Measurements from ENCODE around the gene ARHGAP42.

The ARHGAP42 gene

DNA sequence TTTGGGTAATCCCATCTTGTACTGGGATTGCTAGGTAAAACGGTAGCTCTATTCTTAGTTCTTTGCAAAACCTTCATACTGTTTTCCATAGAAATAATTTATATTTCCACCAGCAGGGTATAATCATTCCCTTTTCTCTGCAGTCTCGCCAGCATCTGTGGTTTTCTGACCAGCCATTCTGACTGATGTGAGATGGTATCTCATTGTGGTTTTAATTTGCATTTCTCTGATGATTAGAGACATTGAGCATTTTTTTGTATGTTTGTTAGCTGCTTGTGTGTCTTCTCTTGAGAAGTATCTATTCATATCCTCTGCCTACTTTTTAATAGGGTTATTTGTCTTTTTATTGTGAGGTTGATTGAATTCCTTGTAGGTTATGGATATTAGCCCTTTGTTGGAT is 221.7 kb downstream of the ARHGAP42 start:
- no peak for DNase-seq (ENCODE audit: low read depth in 3 of 3, low spot score in 1 of 3)

DNA sequence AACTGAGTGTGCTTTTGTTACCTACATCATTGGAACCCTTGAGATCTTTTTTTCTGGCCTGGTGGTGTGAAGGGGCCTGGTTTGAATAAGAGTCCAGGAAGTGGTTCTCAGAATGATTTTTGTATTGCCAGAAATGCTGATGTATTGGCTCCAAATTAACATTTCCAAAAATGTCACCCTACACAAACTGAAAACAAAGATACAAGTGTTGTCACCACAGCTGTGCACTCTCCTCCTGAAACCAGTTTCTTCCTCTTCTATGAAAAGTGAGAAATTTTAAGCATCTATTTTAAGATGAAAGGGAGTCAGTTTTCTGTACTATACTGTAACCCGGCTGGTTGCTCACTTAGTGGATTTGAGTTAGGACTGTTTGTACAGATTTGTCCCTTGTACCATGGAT is 223.7 kb downstream of the ARHGAP42 start:
- DNase-seq (ENCODE audit: low read depth in 3 of 3, low spot score in 1 of 3), result no peak

DNA sequence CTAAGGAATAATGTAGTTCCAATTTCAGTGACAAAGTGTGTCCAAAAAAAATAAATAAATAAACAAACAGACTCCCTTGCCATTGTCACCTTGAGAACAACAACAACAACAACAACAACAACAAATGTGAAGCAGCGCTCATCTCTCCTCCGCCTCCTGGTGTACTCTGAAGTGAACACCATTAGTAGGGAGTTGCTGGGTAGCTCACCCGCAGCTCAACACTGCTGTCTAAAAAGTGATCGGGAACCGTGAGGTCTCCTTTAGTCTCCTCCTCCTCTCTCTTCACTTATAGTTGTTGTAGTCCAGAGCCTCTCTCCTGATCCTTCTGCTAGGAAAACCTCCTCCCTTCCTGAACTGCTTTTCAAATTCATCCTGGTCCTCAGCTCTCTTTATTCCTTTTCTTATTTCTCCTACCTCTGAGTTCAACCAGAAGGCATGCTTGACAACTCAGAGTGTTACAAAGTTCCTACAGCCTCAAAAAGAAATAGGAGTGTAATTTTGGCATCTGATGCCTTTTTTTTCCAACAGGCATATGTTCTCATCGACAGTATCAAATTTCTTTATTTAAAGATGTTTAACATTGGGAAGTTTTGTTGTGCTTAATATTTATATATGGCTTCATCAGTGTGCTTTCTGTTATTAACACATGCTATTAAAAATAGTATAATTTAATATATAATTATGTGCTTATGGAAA is 227.5 kb downstream of the ARHGAP42 start:
- no peak for DNase-seq (ENCODE audit: low read depth in 3 of 3, low spot score in 1 of 3)

DNA sequence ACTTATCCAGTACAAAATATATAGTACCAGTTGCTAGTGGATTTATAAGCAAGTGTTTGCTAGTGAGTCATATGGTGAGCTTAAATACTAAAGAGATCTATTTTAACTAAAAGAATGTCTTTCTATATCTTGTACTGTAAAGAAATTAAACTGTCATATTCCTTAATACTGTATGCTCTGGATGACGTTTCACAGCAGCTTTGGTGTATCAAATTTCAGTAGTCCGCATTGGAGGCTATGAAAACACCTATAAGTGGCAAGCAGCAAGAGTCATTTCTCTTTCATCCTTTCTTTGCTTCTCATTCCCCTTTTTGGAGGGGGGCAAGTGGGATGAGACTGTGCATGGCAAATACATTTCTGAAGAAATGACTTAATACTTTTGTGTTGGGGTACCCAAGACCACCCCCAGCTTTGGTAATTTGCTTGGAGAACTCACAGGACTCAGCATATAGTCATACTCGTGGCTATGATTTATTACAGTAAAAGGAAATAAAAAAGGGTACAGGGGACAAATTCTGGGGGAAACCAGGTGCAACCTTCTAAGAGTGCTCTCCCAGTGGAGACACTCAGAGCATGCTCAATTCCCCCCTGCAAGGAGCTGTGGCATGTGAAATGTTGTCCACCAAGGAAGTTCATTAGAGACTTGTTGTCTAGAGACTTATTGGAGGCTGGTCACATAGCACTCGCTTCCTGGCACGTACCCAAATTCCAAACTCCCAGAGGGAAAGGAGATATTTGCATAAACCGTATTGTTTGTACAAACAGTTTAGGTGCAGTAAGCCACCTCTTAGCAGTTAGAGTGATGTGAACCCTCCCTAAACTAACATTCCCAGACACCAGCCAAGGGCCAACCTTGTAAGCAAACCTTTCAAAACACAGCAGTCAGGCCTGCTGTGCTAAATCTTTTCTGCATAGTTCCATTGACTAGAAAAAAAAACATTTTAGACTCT is 231.7 kb downstream of the ARHGAP42 start:
- DNase-seq (ENCODE audit: low read depth in 3 of 3, low spot score in 1 of 3), result no peak

DNA sequence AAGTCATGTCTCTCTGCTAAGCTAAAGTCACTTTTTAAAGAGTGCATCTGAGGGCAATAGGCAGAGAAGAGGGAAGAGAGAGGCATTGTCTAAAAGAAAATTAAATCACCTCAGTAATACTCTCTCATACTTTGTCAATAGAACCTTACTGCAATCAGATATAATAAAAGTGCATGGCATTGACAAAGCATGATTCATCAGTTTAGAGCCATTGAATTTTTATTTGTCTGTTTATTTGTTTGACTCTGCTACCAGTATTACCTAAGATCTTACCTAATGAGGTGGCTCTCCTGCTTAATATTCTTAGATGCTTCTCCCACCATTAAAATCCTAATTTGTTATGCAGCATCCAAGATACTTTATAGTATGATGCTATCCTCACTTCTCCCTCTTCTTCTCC is 233.5 kb downstream of the ARHGAP42 start:
- DNase-seq (ENCODE audit: low read depth in 3 of 3, low spot score in 1 of 3), result no peak

DNA sequence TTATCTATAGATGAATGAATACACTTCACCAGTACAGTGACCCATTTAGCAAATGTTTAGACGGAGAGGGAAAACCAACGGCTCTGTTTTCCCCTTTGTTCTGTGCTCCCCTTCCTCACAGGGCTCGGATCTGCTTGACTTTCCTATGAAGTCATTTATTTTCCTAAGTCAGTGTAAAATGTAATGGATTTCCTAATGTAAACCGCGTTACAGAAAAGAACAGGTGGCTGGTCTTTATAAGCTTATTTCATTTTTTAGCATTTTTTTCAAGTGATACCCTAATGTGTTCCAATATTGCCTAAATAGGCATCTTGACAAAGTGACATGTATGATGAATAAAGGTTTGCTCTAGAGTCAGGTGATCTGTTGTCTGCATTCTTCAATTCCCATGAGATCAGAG is 235.0 kb downstream of the ARHGAP42 start:
- DNase-seq (ENCODE audit: low read depth in 3 of 3, low spot score in 1 of 3), result no peak

DNA sequence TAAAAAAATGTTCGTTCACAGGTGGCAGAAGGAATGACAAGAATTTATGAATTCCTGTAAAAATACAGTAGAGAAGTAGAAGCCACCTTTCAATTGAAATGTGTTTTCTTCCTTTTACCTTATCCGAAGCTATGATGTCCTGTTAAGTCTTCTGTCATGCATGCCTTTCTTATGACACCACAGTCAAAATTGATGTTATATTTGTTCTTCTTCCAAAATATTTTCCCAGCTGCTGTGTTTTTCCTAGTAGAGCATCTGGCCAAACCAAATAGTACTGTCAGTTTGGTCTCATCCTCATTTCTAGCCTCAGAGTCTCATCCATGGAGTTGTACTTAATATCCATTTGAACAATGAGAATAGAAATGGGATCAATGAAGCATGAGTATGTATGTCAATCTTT is 236.5 kb downstream of the ARHGAP42 start:
- no peak for DNase-seq (ENCODE audit: low read depth in 3 of 3, low spot score in 1 of 3)

DNA sequence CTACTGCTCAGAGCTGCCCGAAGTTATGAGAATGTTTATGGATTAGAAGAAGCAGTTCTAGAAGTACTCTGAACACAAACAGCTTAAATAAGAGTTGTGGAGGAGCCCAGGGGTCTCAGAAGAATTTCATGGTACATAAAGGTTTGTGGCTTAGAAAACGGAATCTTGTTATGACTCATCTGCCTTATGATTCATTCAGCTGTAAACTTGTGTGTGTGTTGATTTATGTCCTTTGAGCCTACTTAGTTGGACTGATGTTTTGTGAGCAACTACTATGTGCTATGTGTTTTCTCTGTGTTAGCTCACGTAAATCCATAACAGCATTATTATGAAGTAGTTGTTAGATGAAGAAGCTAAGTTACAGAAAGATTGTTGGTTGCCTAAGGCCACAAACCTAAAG is 238.8 kb downstream of the ARHGAP42 start:
- no peak for DNase-seq (ENCODE audit: low read depth in 3 of 3, low spot score in 1 of 3)

DNA sequence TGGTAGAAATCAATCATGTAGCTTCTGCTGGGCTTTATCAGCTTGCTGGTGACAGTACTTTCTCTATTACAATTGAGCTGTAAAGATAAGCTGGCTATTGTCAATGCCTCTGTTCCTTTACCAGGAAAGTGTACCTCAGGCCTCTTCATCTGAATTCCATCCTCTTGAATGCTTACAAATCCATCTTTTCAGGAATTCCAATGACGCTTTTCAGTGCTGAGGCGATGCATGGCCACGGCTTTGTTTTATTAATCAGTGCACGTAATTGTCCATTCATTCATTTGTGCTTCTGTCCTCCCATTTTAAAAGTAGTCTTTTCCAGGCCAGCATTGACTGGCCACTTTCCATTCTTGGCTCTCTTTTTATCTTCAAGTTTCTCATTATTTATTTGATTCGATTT is 240.5 kb downstream of the ARHGAP42 start:
- no peak for DNase-seq (ENCODE audit: low read depth in 3 of 3, low spot score in 1 of 3)

DNA sequence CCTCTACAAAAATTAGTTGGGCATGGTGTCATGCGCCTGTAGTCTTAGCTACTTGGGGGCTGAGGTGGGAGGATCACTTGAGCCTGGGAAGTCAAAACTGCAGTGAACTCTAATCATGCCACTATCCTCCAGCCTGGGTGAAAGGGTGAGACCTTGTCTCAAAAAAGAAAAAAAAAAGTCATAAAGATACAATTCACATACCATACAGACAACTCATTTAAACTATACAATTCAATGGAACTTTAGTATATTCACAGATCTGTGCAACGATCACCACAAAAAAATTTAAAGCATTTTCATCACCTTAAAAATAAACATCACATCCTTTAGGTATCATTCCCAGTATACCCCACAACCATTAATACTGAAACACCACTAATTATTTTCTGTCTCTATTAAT is 241.3 kb downstream of the ARHGAP42 start:
- no peak for DNase-seq (ENCODE audit: low read depth in 3 of 3, low spot score in 1 of 3)

DNA sequence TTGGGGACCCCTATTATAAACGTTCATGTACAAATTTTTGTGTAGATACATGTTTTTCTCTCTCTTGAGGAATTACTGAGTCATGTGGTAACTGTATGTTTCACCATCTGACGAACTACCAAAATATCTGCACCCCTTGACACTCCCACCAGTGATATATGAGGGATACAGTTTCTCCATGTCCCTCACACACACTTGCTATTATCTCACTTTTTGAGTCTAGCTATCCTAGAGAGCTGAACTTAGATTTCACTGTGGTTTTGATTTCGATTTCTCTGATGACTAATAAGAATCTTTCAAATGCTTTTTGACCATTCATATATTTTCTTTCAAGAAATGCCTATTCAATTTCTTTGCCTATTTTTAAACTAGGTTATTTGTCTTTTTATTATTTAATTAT is 242.3 kb downstream of the ARHGAP42 start:
- no peak for DNase-seq (ENCODE audit: low read depth in 3 of 3, low spot score in 1 of 3)

DNA sequence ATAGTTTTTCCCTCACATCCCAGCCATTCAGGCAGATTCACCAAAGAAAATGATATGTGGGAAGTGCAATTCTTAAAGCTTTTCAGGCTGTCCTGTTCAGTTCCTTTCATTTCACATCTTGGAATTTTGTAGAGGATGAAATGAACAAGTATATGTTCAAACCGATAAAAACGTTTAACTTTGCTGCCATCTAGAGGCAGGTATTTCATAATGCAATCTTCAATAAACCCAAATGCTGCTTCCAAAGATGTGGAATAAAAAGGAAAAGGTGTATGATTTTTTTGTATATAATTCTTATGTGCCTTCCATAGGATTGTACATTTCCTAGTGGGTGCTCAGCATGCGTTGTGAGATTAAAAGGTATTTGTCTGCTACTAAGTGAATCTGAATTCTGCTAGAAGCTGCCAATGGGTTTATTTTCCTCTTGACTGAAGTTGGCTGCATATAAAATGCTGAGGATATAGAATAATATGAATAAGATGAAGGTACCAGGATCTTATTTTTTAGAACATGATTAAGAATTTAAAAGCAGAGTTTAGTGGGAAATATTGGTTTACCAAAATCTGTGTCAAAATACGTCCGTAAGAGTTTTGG is 243.2 kb downstream of the ARHGAP42 start:
- no peak for DNase-seq (ENCODE audit: low read depth in 3 of 3, low spot score in 1 of 3)

DNA sequence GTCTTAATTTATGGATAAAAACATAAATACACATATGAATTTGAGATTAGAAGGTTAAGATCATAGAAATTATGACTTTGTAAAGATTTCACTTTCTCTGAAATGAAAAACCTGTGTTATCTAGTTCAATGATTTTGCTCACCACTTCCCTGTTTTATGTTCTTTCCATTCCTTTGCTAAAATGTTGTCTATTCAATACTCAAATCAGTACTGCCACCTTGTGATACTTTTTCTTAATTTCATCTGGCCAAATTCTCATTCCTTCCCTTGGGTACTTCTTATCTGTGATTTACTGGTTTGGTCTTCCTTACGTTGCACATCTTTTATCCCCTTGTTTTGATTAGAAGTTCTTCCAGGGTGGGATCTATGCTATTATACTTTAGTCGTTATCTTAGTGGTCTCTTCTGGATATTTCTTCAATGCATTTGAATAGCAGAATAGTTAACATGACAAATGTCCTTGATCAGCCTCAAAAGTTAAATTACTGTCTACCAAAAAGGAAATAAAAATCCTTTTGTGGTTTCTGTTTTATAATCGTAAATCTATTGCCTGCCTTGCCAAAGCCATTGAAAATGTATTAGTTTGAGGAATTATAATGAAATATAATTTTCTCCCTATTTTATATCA is 245.5 kb downstream of the ARHGAP42 start:
- no peak for DNase-seq (ENCODE audit: low read depth in 3 of 3, low spot score in 1 of 3)

DNA sequence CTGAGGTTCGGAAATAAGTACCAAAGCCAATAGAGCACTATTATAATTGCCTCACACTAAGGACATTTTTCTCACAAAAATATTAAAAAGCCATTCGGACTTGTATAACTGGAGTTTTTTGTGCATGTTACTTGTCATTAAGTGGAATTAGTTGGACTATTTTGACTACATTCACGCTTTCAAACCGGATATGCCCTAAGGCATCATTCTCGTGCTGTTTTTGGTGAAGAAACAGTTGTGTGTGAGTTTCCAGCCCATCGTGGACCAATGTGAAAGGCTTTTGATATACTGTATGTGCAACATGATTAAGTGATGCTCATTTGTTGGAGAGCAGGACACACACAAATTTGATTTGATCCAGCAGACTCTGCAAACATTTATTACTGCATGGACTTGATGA is 249.7 kb downstream of the ARHGAP42 start:
- no peak for DNase-seq (ENCODE audit: low read depth in 3 of 3, low spot score in 1 of 3)

DNA sequence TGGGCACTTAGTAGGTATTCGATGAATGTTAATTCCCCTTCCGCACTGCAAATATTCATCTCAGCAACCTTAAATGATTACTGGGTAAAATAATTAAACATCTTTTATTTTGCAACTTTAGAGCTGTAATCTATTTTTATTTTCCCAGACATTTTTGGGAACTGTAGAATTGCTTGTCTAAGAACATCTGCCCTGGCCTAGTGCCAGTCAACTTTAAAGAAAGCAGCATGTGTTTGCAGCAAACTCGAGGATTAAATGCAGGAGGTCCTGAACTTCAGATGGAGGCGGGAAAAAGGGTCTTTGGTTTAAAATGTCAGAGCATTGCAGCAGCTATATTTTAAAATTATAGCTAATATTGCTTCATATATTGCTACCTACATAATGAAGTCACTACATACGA is 252.5 kb downstream of the ARHGAP42 start:
- DNase-seq (ENCODE audit: low read depth in 3 of 3, low spot score in 1 of 3), result no peak

DNA sequence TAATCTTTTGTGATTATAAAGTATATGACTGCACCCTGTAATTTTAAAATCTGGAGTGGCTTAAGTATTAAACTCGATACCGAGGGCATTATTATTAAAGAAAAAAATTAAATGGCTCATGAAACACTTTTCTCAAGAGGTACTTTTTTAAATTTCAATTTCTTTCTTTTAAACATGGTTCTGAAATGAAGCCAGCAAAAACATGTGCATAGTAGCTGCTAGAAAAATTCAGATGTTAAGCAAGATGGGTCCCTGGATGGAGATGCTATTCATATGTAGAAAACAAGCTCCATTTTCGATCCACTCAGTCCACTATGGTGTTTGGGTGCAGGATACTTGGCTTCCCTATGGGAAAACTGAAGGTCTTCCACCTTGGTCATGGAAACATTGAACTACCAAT is 253.0 kb downstream of the ARHGAP42 start:
- no peak for DNase-seq (ENCODE audit: low read depth in 3 of 3, low spot score in 1 of 3)

DNA sequence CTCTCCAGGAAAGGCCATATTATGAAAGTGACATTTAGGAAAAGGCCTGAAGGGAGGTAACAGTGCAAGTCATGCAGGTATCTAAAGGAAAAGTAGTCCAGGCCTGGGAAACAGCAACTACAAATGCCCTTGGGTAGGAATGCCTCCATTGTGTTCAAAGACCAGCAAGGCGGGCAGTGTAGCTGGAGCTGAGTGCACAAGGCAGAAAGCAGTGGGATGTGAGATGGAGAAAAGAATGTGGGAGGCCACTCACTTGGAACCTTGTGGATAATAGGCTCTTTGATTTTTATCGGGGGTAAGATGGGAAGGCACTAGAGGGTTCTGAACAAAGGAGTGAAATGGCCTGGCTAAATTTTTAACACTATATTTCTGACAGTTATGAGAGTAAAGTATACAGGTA is 253.9 kb downstream of the ARHGAP42 start:
- no peak for DNase-seq (ENCODE audit: low read depth in 3 of 3, low spot score in 1 of 3)

DNA sequence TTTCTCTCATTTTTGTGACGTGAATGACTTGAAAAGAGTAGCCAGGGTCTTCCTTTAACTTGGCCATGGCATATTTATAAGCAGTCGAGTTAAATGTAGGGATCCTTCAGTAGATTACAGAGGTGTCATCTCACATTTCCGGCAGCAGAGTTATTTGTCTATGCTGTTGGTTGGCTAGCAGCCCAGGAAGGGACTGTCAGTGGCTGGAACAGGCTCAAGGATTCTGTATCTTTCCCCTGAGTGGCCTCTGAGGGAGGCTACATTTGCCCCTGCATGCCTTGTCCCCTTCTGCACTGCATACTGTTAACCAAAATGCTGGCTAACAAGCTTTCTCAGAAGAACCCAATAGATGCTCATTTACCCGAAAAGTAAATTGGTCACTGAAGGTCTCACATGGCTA is 254.9 kb downstream of the ARHGAP42 start:
- no peak for DNase-seq (ENCODE audit: low read depth in 3 of 3, low spot score in 1 of 3)

DNA sequence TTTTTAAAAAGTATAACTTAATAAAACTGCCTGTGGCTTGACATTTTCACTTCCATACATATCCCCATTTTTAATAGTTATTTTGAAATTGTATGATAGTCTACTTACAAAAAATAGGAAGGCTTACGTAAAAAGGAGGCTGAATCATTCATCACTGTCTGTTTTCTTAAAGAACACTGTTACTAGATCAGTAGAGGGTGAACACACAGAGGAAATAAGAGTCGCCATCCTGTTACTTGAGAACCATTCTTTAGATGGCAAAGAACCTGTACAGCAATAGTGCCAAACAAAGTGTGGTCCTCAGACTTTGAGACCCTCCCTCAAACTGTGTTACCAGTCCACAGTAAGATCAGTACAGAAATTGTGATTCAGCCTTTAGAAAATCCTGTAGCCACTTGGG is 261.8 kb downstream of the ARHGAP42 start:
- DNase-seq (ENCODE audit: low read depth in 3 of 3, low spot score in 1 of 3), result no peak

DNA sequence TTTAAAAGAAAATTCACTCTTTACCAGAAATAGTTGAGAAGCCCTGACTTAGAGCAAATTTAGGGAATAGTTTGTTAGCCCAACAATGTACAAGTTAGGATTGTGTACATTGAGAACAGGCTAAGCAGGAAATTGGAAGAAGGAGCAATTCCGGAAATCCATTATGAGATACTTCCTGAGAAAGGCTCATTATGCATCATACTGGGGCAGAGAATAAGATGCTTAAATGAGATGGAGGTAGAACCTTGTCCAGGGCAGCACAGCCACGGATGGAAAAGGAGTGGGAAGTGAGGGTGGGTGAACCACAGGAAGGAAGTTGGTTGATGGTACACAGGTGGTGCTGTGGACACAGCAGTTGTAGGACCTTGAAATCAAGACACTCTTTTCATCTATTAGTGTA is 262.4 kb downstream of the ARHGAP42 start:
- no peak for DNase-seq (ENCODE audit: low read depth in 3 of 3, low spot score in 1 of 3)

DNA sequence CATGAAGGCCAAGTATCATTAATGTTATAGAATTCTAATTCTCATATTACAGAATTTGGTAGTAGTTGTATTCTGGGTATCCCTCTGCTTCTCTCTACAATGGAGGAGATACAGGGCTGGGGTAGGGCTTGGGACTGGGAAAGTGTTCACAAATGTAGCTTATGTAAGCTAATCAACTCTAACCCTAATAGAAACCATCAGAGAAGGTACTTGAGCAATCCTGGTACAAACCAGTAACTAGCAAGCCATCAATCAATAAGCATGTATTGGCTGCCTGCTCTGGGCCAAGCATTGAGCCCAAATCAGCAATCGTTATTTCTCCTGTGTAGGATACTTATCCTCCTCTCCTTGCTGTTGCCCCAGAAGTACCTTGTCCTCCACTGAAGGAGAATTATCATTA is 268.2 kb downstream of the ARHGAP42 start:
- no peak for DNase-seq (ENCODE audit: low read depth in 3 of 3, low spot score in 1 of 3)

DNA sequence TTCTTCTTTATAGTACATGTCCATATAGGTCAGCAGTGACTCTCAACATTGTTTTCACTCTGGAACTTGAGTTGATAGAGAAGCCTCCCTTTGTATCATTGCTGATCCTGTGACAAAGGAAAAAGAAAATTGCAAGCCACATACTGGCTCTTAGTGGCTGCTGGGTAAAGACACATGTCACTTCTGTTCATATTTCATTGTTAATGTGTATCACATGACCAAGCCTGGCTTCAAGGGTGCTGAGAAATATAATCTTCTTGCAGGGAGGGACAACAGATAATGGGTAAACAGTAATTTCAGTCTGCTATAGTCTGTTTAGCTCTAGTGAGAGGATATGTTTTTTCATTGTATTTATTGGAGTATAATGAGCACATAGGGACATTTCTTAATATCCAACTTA is 269.3 kb downstream of the ARHGAP42 start:
- DNase-seq (ENCODE audit: low read depth in 3 of 3, low spot score in 1 of 3), result no peak

Data from stimulated activated CD4-positive, alpha-beta T cell treated with anti-CD3 and anti-CD28 coated beads, TNF-alpha, amount 100 ng/mL, for 1 hour (primary cell).